Right lobe of liver (tissue), 4 donors: ENCODE measurements around the gene SH3GLB1.

Source experiments
- CTCF ChIP-seq, 4 donors: fragments of 200-600 bp in 3 of 4; fragments of 450-650 bp in 1 of 4; IDR thresholded peaks; one replicate each; pipeline versions ENCODE4 v1.5.1 to v1.8.0; 2016 to 2022; ENCODE audit warnings: antibody characterized with exemption in 4 of 4, mild to moderate bottlenecking in 2 of 4
- POLR2A ChIP-seq: fragments of 450-650 bp; IDR thresholded peaks from one replicate; pipeline ENCODE4 v1.6.1; 2017; ENCODE audit warnings: antibody characterized with exemption, mild to moderate bottlenecking
- donor health status: DM: no; HTN: no; CAD: no.
- donor health status: DM: no; HTN: no; CAD: no.
- donor health status: DM: no; HTN: yes; CAD: no.

DNA sequence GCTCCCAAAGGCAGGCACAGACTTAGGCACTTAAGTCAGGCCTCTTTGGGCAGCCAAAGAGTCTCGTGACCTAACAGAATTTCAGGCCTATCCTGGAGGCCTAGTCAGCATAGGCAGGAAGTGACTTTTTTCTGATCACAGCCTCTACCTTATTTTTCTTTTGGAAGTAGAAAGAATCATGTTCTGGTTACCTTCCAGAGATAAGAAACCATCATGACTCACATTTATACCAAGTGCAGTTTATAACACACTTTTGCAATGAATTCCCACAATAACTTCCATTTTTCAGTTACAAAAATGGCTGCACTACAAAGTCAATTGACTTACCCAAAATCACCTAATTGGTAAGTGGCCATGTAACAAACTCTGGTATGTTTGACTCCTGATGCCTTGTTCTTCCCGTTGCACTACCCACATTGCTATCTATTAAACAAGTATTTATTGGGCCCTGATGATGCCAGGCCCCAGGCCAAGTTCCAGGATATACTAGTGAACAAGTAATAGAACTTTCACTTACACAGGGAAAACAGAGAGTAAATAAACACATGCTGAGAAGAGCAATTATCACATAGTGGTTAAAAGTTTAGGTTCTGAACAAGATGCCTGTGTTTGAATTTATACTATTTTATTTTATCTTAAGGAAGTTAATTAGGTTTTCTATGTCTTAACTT is 74.3 kb downstream of the SH3GLB1 start:
- TF ChIP-seq CTCF (IDR thresholded peaks at IDR 0.05) (no peak), POLR2A (no peak)
